HG03139 (cell line): ENCODE measurements around the gene ZNF189.

Experiments used
- ATAC-seq: cut with Tn5 transposase; IDR thresholded peaks from one replicate; pipeline ENCODE4 v1.9.1; 2021; ENCODE audit not compliant: unreplicated experiment

The ZNF189 gene

DNA sequence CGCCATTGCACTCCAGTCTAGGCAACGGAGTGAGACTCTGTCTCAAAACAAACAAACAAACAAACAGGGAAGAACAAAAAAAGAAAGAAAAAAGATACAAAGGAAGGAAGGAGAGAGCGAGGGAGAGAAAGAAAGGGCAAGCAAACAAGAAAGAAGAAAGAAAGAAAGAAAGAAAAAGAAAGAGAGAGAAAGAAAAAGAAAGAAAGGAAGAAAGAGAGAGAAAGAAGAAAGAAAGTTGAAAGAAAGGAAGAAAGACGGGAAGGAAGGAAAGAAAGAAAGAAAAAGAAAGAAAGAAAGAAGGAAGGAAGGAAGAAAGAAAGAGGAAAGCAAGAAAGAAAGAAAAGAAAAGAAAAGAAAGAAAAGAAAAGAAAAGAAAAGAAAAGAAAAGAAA is 50.0 kb downstream of the ZNF189 start:
- ATAC-seq, result no peak

DNA sequence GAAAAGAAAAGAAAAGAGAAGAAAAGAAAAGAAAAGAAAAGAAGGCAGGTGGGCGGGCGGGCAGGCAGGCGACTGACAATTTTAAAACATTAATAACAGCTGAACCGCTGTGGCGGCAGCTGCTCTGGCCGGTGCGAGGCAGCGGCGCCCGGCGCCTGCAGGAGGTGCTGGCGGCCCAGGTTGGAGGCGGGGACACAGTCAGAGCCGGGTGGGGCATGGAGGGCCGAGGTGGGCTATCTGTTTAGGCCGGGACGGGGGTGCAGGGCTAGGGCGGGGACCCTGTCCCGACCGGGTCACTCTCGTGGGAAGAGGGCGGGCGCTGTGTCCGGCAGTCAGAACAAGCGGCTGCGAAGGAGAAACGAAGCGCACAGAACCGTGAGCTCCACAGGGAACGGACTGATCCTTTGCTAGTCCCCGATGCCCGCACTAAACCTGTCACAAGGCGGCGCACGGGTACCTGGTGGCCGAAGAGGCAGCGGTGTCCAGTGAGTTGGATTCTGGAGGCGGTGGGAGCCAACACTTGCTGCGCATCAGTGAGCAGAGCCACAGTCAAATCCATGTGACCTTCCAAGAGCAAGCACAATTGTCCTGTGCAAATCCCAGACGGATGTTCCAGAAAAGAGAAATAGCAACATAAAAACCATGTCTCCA is 50.5 kb downstream of the ZNF189 start:
- ATAC-seq, result peak; percentile 96

DNA sequence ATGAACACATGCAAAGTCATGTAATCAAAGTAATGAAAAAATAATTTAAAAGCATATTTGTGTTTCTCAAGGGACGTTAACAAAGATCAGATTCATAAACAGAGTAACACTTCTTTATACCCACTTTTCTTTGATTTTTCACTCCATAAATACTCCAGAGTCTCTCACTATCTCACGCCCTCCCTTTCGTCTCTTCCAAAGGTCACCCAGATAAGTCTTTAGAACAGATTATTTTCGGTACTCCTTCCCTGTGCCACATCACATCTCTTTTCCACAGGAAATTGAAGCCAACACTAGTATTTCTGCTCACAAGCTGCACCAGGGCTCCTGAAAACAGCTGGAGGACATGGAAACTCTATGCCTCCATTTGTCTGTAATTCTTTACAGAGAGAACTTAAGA is 52.3 kb downstream of the ZNF189 start:
- ATAC-seq, result no peak

DNA sequence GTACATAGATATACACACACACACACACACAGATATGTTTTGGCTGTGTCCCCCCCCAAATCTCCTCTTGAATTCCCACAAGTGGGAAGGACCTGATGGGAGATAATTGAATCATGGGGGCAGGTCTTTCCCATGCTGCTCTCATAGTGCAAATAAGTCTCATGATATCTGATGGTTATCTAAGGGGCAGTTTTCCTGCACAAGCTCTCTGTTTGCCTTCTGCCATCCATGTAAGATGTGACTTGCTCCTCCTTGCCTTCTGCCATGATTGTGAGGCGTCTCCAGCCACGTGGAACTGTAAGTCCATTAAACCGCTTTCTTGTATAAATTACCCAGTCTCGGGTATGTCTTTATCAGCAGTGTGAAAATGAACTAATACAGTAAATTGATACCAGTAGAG is 52.8 kb downstream of the ZNF189 start:
- ATAC-seq, result no peak

DNA sequence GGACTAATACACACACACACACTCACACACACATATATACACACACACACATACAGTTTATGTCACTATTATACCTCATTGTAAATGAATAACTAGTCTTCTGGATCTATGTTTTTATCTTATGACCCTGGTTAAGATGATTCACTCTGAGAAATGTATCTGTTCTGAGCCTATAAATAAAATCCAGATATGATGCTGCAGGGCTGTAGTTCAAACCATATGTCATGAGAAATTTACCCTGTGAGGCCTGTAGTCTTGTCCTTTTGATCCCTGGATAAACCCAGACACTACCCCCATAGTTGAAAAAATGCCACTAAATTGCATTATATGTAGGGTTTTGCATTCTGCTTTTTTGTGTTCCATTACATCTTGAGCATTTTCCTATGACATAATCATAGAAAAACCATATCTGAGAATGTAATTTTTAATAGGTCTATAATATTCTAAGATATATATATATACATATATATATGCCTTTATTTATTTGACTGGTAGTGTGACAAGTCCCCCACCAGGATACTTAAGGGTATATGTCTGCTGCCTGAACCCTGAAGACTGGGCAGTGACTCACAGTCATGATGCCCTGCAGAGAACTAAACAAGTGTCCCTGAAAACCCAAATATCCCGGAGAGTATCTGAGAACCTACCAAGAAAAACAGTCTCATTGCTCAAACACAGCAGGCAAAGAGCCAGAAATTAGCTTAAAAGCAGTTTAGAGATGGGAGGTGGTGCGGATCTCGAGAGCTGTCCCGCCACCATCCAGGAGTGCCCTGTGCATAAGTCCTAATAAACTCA is 55.3 kb downstream of the ZNF189 start:
- ATAC-seq, result no peak

DNA sequence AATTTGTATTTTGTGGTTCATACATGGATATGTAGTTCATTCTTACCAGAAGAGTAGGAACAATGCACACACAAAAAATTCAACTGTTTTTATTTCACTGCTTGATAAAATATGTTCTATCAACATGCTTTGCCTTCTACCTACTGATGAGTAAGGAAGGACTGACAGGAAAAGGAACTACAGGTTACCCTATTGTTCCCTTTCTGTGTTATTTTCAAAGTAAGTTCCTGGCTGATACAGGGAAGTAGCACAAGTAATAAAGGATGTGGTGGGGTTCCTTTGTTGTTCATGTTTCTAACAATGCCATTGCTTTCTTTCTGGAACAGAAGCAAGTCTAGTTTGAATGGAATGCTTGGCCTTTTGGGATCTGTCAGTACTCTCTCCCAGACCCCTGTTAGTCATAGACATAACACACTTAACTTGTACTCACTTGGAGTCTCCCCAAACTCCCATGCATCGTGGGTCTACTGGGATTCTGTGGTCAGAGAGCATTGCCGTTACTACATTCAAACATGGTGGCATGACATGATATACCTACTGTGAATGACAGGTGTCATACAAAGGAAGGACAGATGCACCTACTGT is 57.1 kb downstream of the ZNF189 start:
- ATAC-seq, result no peak

DNA sequence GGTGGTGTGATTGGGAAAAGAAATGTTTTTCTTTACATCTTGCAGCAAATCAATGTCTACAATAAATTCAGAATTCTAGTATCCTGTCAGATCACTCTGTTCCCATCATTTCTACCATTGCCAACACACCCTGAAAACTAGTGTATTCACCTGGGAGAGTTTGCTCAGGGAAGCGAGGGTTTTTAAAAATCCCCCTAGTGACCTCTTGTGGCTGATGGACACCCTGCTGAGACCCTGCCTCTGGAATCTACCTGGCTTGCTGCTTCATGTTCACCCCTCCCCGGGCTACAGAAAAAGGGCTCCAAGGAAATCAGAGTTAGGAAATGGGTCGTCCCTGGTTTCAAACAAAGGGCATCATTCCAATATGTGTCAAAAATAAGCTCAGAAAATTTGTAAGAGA is 58.4 kb downstream of the ZNF189 start:
- ATAC-seq, result no peak

DNA sequence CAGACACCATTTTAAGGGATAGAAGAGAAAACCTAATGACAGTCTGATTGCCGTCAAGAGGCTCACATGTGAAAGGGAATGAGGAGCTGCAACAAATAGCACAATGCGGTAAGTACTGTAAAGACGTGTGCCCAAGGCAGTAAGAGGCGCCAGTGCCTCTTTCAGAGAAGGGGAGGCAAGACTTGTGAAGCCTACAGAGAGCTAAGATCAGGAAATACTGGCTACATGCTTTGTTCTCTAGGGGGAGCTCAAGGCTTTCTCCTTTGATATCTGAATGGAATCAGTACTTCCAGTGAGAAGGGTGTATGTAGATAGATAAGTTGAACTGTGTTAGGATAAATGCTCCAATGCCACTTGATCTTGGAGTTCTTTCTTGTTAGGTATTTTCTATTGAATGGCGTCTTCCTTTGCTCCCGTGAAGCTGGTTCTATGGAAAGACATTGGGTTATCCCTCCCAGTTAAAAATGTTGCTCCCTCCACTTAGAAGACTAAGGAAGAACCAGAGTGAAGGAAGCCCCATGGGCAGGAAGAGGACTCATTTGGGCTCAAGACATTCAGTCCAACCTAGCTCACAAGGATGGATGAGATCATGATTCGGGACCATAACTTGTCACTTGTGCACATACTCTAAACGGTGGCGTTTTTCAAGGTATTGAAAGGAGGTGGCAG is 60.4 kb downstream of the ZNF189 start:
- ATAC-seq, result peak; percentile 94
